Prostate gland (tissue), 2 donors: ENCODE data around the gene PIGU. TPM values are rescaled to one million over a fixed set of nuclear protein-coding genes. Genes with fewer than 3 reads are reported as not detected.

Source experiments
- DNase-seq: peaks from one replicate; pipeline ENCODE4 v3.0.0-alpha.2; 2019; ENCODE audit warnings: low spot score
- H3K27ac ChIP-seq, 2 donors: fragments of 200-600 bp; sonication (generic); 2 replicates each; pipeline ENCODE4 v1.5.1; 2017 to 2019
- H3K27me3 ChIP-seq: fragments of 200-600 bp; sonication (generic); replicated peaks from 2 replicates; pipeline ENCODE4 v1.5.1; 2019; ENCODE audit not compliant: insufficient read depth
- H3K36me3 ChIP-seq, 2 donors: fragments of 200-600 bp; sonication (generic); 1 replicate in 1 of 2; 2 replicates in 1 of 2; pipeline versions ENCODE4 v1.5.1 to v1.8.1; 2017 to 2019
- H3K4me1 ChIP-seq: fragments of 200-600 bp; sonication (generic); replicated peaks from 2 replicates; pipeline ENCODE4 v1.5.1; 2019
- H3K4me3 ChIP-seq, 2 donors: fragments of 200-600 bp; sonication (generic); 2 replicates each; pipeline ENCODE4 v1.5.1; 2017 to 2019
- H3K9me3 ChIP-seq: fragments of 200-600 bp; sonication (generic); 2 replicates; pipeline ENCODE4 v1.5.1; 2017
- POLR2A ChIP-seq: fragments of 450-650 bp; IDR thresholded peaks from one replicate; pipeline ENCODE4 v1.6.1; 2016; ENCODE audit warnings: antibody characterized with exemption, mild to moderate bottlenecking
- POLR2AphosphoS5 ChIP-seq: sonication (generic); formaldehyde crosslinking; IDR thresholded peaks from one replicate; pipeline ENCODE4 v1.6.1; 2017; ENCODE audit warnings: antibody characterized with exemption
- WGBS: methylation state at CpG from one replicate; pipeline ENCODE4 v1.1.5; 2018; 5-methylcytosine and 5-hydroxymethylcytosine counted together
- intact Hi-C: fragments of 100-400 bp; cut with DNase I; formaldehyde crosslinking; loops from one replicate; pipeline ENCODE4 v1.14.2; 2022
- total RNA-seq, 2 donors: library from RNA; depleted of rRNA; stranded (reverse); fragments of >200 nt; gene quantifications; one replicate each; pipeline ENCODE4 v1.1.0, GENCODE V29; 2016
- TF ChIP-seq, protein P1 (sequence below), 4 experiments: fragments of 200-600 bp in 2 of 4; fragments of 450-650 bp in 2 of 4; sonication (generic) in 2 of 4; IDR thresholded peaks; 1 replicate in 3 of 4; 2 replicates in 1 of 4; pipeline ENCODE4 v1.5.1; 2016 to 2019; ENCODE audit warnings: antibody characterized with exemption in 4 of 4, mild to moderate bottlenecking in 2 of 4, moderate library complexity in 2 of 4

Gene PIGU
- total RNA-seq, 2 donors from 2014 or later: 18.2 to 26.4 TPM

- DNase-seq: peak; percentile 64
- TF ChIP-seq POLR2AphosphoS5: no peak
- TF ChIP-seq, protein P1, sequence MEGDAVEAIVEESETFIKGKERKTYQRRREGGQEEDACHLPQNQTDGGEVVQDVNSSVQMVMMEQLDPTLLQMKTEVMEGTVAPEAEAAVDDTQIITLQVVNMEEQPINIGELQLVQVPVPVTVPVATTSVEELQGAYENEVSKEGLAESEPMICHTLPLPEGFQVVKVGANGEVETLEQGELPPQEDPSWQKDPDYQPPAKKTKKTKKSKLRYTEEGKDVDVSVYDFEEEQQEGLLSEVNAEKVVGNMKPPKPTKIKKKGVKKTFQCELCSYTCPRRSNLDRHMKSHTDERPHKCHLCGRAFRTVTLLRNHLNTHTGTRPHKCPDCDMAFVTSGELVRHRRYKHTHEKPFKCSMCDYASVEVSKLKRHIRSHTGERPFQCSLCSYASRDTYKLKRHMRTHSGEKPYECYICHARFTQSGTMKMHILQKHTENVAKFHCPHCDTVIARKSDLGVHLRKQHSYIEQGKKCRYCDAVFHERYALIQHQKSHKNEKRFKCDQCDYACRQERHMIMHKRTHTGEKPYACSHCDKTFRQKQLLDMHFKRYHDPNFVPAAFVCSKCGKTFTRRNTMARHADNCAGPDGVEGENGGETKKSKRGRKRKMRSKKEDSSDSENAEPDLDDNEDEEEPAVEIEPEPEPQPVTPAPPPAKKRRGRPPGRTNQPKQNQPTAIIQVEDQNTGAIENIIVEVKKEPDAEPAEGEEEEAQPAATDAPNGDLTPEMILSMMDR (IDR thresholded peaks at IDR 0.05): peak in 2 of 4 experiments; percentile 35 to 39
- intact Hi-C loops: loop anchor here (2.0 to 10.0 kb wide), 3 partner anchors 129 to 405 kb away; partner anchors contain the start of genes AHCY, GSS and MYH7B
- Histone ChIP-seq H3K27ac (peak overlapping the region; percentile 89 to 99), H3K36me3 (no peaks in the 10 kb centered on the region), H3K27me3 (no peaks in the 10 kb centered on the region), H3K9me3 (no peaks in the 10 kb centered on the region), H3K4me1 (peaks cover 5% of the 10 kb centered on the region), H3K4me3 (peak overlapping the region; percentile 59 to 67)
- under 1% methylated on average over 55 of the region's 61 CpGs for WGBS
Measured at GRCh38 chr20:34709831-34710567, 33.1 kb upstream of the PIGU start.

GRCh38 chr20:34709044-34709830 lies 32.3 kb upstream of the PIGU start:
- Histone ChIP-seq H3K27ac (peak overlapping the region; percentile 89 to 99), H3K27me3 (no peaks in the 10 kb centered on the region), H3K4me3 (peak overlapping the region; percentile 59 to 67), H3K9me3 (no peaks in the 10 kb centered on the region), H3K36me3 (no peaks in the 10 kb centered on the region), H3K4me1 (peaks cover 5% of the 10 kb centered on the region)
- WGBS: 1% methylated on average over 46 of the region's 64 CpGs
- intact Hi-C loops: loop anchor here (5.0 to 10.0 kb wide), 2 partner anchors 248 to 404 kb away; partner anchors contain the start of genes AHCY, GSS and MYH7B
- peak; percentile 38 for TF ChIP-seq POLR2AphosphoS5
- TF ChIP-seq, protein P1 (IDR thresholded peaks at IDR 0.05): no peak
- TF ChIP-seq POLR2A: peak; percentile 3
- peak; percentile 81 for DNase-seq

DNA sequence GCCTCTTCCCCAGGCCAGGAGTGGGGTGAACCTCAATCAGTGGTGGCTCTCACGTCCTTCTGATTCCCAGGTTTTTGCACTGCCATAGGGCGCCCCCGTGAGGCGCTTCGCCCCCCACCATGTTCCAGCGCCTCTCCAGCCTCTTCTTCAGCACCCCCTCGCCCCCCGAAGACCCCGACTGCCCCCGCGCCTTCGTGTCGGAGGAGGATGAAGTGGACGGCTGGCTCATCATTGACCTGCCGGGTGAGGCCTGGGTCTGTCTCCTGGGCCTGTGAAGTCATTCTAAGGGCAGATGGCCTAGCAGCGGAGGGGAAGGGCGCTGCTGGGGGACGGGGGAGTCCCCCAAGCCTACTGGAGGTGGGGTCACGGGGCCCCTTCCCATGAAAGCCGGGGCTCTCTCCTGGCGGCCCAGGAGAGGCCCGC lies 31.7 kb upstream of the PIGU start:
- Histone ChIP-seq H3K27me3 (no peaks in the 10 kb centered on the region), H3K9me3 (no peaks in the 10 kb centered on the region), H3K36me3 (no peaks in the 10 kb centered on the region), H3K4me1 (peaks cover 5% of the 10 kb centered on the region), H3K4me3 (peak overlapping the region; percentile 59 to 67), H3K27ac (peak overlapping the region; percentile 89 to 99)
- TF ChIP-seq, protein P1 (IDR thresholded peaks at IDR 0.05): peak in 2 of 4 experiments; percentile 20 to 45
- no peak for TF ChIP-seq POLR2AphosphoS5
- intact Hi-C loops: loop anchor here (5.0 to 10.0 kb wide), 2 partner anchors 249 to 404 kb away; partner anchors contain the start of genes AHCY, GSS and MYH7B
- WGBS: 9% methylated on average over 22 of the region's 22 CpGs
- peak; percentile 39 for DNase-seq

- H3K36me3 ChIP-seq: no peaks in the 10 kb centered on the region
- no peak for DNase-seq
- intact Hi-C loops: loop anchor here (5.0 to 10.0 kb wide), 2 partner anchors 250 to 402 kb away; partner anchors contain the start of genes AHCY, GSS and MYH7B
- peaks cover 5% of the 10 kb centered on the region for H3K4me1 ChIP-seq
- H3K4me3 ChIP-seq: no peak overlapping the region
- WGBS: 76% methylated on average over 3 of the region's 3 CpGs
- TF ChIP-seq POLR2A (no peak), POLR2AphosphoS5 (no peak)
- TF ChIP-seq, protein P1 (IDR thresholded peaks at IDR 0.05): no peak
- no peak overlapping the region for H3K27ac ChIP-seq
- H3K9me3 ChIP-seq: no peaks in the 10 kb centered on the region
- H3K27me3 ChIP-seq: no peaks in the 10 kb centered on the region
Measured at GRCh38 chr20:34706912-34707784, 30.3 kb upstream of the PIGU start.
